Neural cell (in vitro differentiated cells): Measurements from ENCODE around the gene IMMP2L. TPM values are rescaled to one million over a fixed set of nuclear protein-coding genes. Genes with fewer than 3 reads are reported as not detected.

Source experiments
- H2AFZ ChIP-seq: fragments of 200-600, 300-800 bp; sonication (generic), shearing (Covaris generic); 2 replicates; pipeline ENCODE4 v1.6.0; 2014; ENCODE audit warnings: low read depth, mild to moderate bottlenecking, antibody characterized with exemption, low read length, moderate library complexity
- H3F3A ChIP-seq: fragments of 200-600 bp; shearing (Covaris generic); 2 replicates; pipeline ENCODE4 v1.6.1; 2016; ENCODE audit warnings: mild to moderate bottlenecking, moderate library complexity, mixed read lengths, antibody characterized with exemption, low read length; ENCODE audit not compliant: insufficient read depth, poor library complexity, severe bottlenecking
- H3K27ac ChIP-seq: fragments of 200-600, 300-800 bp; sonication (generic), shearing (Covaris generic); 2 replicates; pipeline ENCODE4 v1.5.1; 2014; ENCODE audit warnings: mild to moderate bottlenecking, low read length, moderate library complexity
- H3K27me3 ChIP-seq: fragments of 300-800, 200-600 bp; sonication (generic), shearing (Covaris generic); 2 replicates; pipeline ENCODE4 v1.6.0; 2014; ENCODE audit warnings: mild to moderate bottlenecking, low read depth, low read length, moderate library complexity; ENCODE audit not compliant: insufficient read depth
- H3K36me3 ChIP-seq: fragments of 300-800, 200-600 bp; sonication (generic), shearing (Covaris generic); 2 replicates; pipeline ENCODE4 v1.5.1; 2014; ENCODE audit warnings: mild to moderate bottlenecking, antibody characterized with exemption, low read length, moderate library complexity; ENCODE audit not compliant: insufficient read depth
- H3K4me2 ChIP-seq: fragments of 300-800, 200-600 bp; sonication (generic), shearing (Covaris generic); 2 replicates; pipeline ENCODE4 v1.6.0; 2014; ENCODE audit warnings: mild to moderate bottlenecking, low read length
- H3K4me3 ChIP-seq: fragments of 300-800, 200-600 bp; sonication (generic), shearing (Covaris generic); 2 replicates; pipeline ENCODE4 v1.5.1; 2014; ENCODE audit warnings: mild to moderate bottlenecking, low read length, moderate library complexity
- H3K79me2 ChIP-seq: fragments of 200-600 bp; shearing (Covaris generic); replicated peaks from 2 replicates; pipeline ENCODE4 v1.6.0; 2014; ENCODE audit warnings: mild to moderate bottlenecking, low read length, moderate library complexity; ENCODE audit not compliant: insufficient read depth
- H3K9ac ChIP-seq: fragments of 300-800, 200-600 bp; sonication (generic), shearing (Covaris generic); 2 replicates; pipeline ENCODE4 v1.6.1; 2016; ENCODE audit warnings: mild to moderate bottlenecking, low read length, mixed read lengths
- H3K9me2 ChIP-seq: fragments of 200-600 bp; shearing (Covaris generic); 2 replicates; pipeline ENCODE4 v1.6.1; 2016; ENCODE audit warnings: mild to moderate bottlenecking, low read length, mixed read lengths; ENCODE audit not compliant: insufficient read depth
- H3K9me3 ChIP-seq: fragments of 200-600, 300-800 bp; sonication (generic), shearing (Covaris generic); 2 replicates; pipeline ENCODE4 v1.6.1; 2016; ENCODE audit warnings: mild to moderate bottlenecking, mixed run types, low read length, moderate library complexity, mixed read lengths
- H4K20me1 ChIP-seq: fragments of 200-600 bp; shearing (Covaris generic); 2 replicates; pipeline ENCODE4 v1.6.1; 2016; ENCODE audit warnings: mild to moderate bottlenecking, mixed run types; ENCODE audit not compliant: insufficient read depth
- CTCF ChIP-seq: fragments of 450-650 bp; IDR thresholded peaks from 2 replicates; pipeline ENCODE4 v1.5.1; 2014; ENCODE audit warnings: antibody characterized with exemption, mild to moderate bottlenecking, moderate library complexity; ENCODE audit not compliant: poor library complexity, severe bottlenecking
- EP300 ChIP-seq: fragments of 450-650 bp; conservative IDR thresholded peaks from 2 replicates; pipeline ENCODE4 v1.6.1; 2014; ENCODE audit warnings: antibody characterized with exemption, mild to moderate bottlenecking, moderate library complexity; ENCODE audit not compliant: poor library complexity, severe bottlenecking
- EZH2 ChIP-seq: fragments of 200-600, 300-800 bp; shearing (Covaris generic), sonication (generic); IDR thresholded peaks from 2 replicates; pipeline ENCODE4 v1.6.1; 2014; ENCODE audit warnings: antibody characterized with exemption, low read length, borderline replicate concordance, mild to moderate bottlenecking; ENCODE audit not compliant: insufficient read depth, poor library complexity, severe bottlenecking
- MXI1 ChIP-seq: fragments of 450-650 bp; conservative IDR thresholded peaks from 2 replicates; pipeline ENCODE4 v1.6.1; 2014; ENCODE audit warnings: antibody characterized with exemption, mild to moderate bottlenecking; ENCODE audit not compliant: poor library complexity, severe bottlenecking
- POLR2AphosphoS5 ChIP-seq: IDR thresholded peaks from 2 replicates; pipeline ENCODE4 v1.6.1; 2012
- RAD21 ChIP-seq: fragments of 450-650 bp; conservative IDR thresholded peaks from 2 replicates; pipeline ENCODE4 v1.6.1; 2014; ENCODE audit warnings: antibody characterized with exemption, mild to moderate bottlenecking, moderate library complexity
- REST ChIP-seq: IDR thresholded peaks from 2 replicates; pipeline ENCODE4 v1.6.1; 2012; ENCODE audit warnings: borderline replicate concordance
- SMC3 ChIP-seq: fragments of 450-650 bp; conservative IDR thresholded peaks from 2 replicates; pipeline ENCODE4 v1.6.1; 2014; ENCODE audit warnings: antibody characterized with exemption, mild to moderate bottlenecking, moderate library complexity; ENCODE audit not compliant: poor library complexity
- TAF1 ChIP-seq: IDR thresholded peaks from 2 replicates; pipeline ENCODE4 v1.6.1; 2012; ENCODE audit warnings: low read depth
- polyA plus RNA-seq: library from polyadenylated mRNA; depleted of rRNA; stranded (reverse); fragments of >200 nt; gene quantifications from 2 replicates; pipeline ENCODE4 v1.2.3, GENCODE V29; 2014

IMMP2L gene
- polyA plus RNA-seq, 1 donor from 2014 or later = 9.7 TPM

GRCh38 chr7:110786328-110786965 lies 775.8 kb downstream of the IMMP2L start:
- Histone ChIP-seq H3K9me3 (no peaks in the 10 kb centered on the region), H3F3A (no peaks in the 10 kb centered on the region), H3K27me3 (no peaks in the 10 kb centered on the region), H4K20me1 (no peaks in the 10 kb centered on the region), H3K9ac (no peak overlapping the region), H3K27ac (peak overlapping the region; percentile 19), H2AFZ (no peak overlapping the region), H3K4me3 (no peak overlapping the region), H3K9me2 (no peaks in the 10 kb centered on the region), H3K36me3 (no peaks in the 10 kb centered on the region), H3K4me2 (no peak overlapping the region), H3K79me2 (no peaks in the 10 kb centered on the region)
- TF ChIP-seq SMC3 (no peak), EP300 (no peak), REST (no peak), EZH2 (no peak), TAF1 (no peak), RAD21 (no peak), CTCF (no peak), MXI1 (no peak), POLR2AphosphoS5 (no peak)

- no peaks in the 10 kb centered on the region for H3F3A ChIP-seq
- TF ChIP-seq EP300 (no peak), POLR2AphosphoS5 (no peak), SMC3 (no peak), TAF1 (no peak), REST (no peak), CTCF (no peak), EZH2 (no peak), RAD21 (no peak), MXI1 (no peak)
- H3K9ac ChIP-seq = no peak overlapping the region
- H3K27ac ChIP-seq = no peak overlapping the region
- no peak overlapping the region for H2AFZ ChIP-seq
- no peaks in the 10 kb centered on the region for H3K79me2 ChIP-seq
- H3K4me3 ChIP-seq = no peak overlapping the region
- H3K9me2 ChIP-seq = no peaks in the 10 kb centered on the region
- H3K9me3 ChIP-seq = no peaks in the 10 kb centered on the region
- H3K27me3 ChIP-seq = no peaks in the 10 kb centered on the region
- no peak overlapping the region for H3K4me2 ChIP-seq
- H3K36me3 ChIP-seq = no peaks in the 10 kb centered on the region
- no peaks in the 10 kb centered on the region for H4K20me1 ChIP-seq
Measured at GRCh38 chr7:110784749-110785148, 777.5 kb downstream of the IMMP2L start.
